HEK293 (cell line): ENCODE measurements around the gene UBE2V1.

Experiments
- BCL11B ChIP-seq: fragments of 450-650 bp; formaldehyde crosslinking; IDR thresholded peaks from 2 replicates; pipeline ENCODE4 v1.5.1; 2016; ENCODE audit warnings: low read depth, missing biosample characterization, missing genetic modification characterization
- ELK4 ChIP-seq: IDR thresholded peaks from 2 replicates; pipeline ENCODE4 v1.6.1; 2011; ENCODE audit warnings: mild to moderate bottlenecking, low read depth, low read length, borderline replicate concordance
- GFI1B ChIP-seq: fragments of 450-650 bp; formaldehyde crosslinking; IDR thresholded peaks from 2 replicates; pipeline ENCODE4 v1.5.1; 2016; ENCODE audit warnings: missing biosample characterization, missing genetic modification characterization
- HOXD13 ChIP-seq: sonication (generic); formaldehyde crosslinking; IDR thresholded peaks from 2 replicates; pipeline ENCODE4 v1.8.0; 2022; ENCODE audit warnings: missing genetic modification reagents, borderline replicate concordance
- KLF1 ChIP-seq: fragments of 450-650 bp; formaldehyde crosslinking; IDR thresholded peaks from 2 replicates; pipeline ENCODE4 v1.5.1; 2016; ENCODE audit warnings: missing biosample characterization, missing genetic modification characterization
- KLF16 ChIP-seq: fragments of 450-650 bp; formaldehyde crosslinking; IDR thresholded peaks from 2 replicates; pipeline ENCODE4 v1.5.1; 2017; ENCODE audit warnings: missing biosample characterization, missing genetic modification characterization
- MEIS1 ChIP-seq: sonication (generic); formaldehyde crosslinking; IDR thresholded peaks from 2 replicates; pipeline ENCODE4 v1.8.1; 2022; ENCODE audit warnings: missing genetic modification reagents, mild to moderate bottlenecking, borderline replicate concordance
- PRDM1 ChIP-seq: fragments of 450-650 bp; formaldehyde crosslinking; IDR thresholded peaks from 2 replicates; pipeline ENCODE4; 2016; ENCODE audit warnings: missing biosample characterization, missing genetic modification characterization
- SALL2 ChIP-seq: fragments of 450-650 bp; formaldehyde crosslinking; IDR thresholded peaks from 2 replicates; pipeline ENCODE4 v1.5.0; 2017; ENCODE audit warnings: missing biosample characterization, mild to moderate bottlenecking, missing genetic modification characterization, borderline replicate concordance
- SETDB1 ChIP-seq: IDR thresholded peaks from one replicate; pipeline ENCODE4 v1.6.1; 2017; ENCODE audit warnings: mild to moderate bottlenecking, low read length, moderate library complexity, mixed read lengths; ENCODE audit not compliant: insufficient read length
- YY2 ChIP-seq: fragments of 450-650 bp; formaldehyde crosslinking; IDR thresholded peaks from 2 replicates; pipeline ENCODE4 v1.5.1; 2016; ENCODE audit warnings: missing biosample characterization, missing genetic modification characterization
- ZBTB1 ChIP-seq: fragments of 450-650 bp; formaldehyde crosslinking; IDR thresholded peaks from 2 replicates; pipeline ENCODE4 v1.5.1; 2016; ENCODE audit warnings: missing biosample characterization, missing genetic modification characterization
- ZBTB7A ChIP-seq: fragments of 450-650 bp; formaldehyde crosslinking; IDR thresholded peaks from 2 replicates; pipeline ENCODE4 v1.5.1; 2016; ENCODE audit warnings: low read depth, missing biosample characterization, missing genetic modification characterization
- ZNF112 ChIP-seq: fragments of 450-650 bp; formaldehyde crosslinking; IDR thresholded peaks from 2 replicates; pipeline ENCODE4 v1.5.0; 2017; ENCODE audit warnings: missing biosample characterization, missing genetic modification characterization
- ZNF16 ChIP-seq: fragments of 450-650 bp; formaldehyde crosslinking; IDR thresholded peaks from 2 replicates; pipeline ENCODE4 v1.5.1; 2016; ENCODE audit warnings: low read depth, missing biosample characterization, missing genetic modification characterization
- ZNF175 ChIP-seq: fragments of 450-650 bp; formaldehyde crosslinking; IDR thresholded peaks from 2 replicates; pipeline ENCODE4 v1.5.1; 2016; ENCODE audit warnings: missing biosample characterization, missing genetic modification characterization
- ZNF184 ChIP-seq: fragments of 450-650 bp; IDR thresholded peaks from 2 replicates; pipeline ENCODE4 v1.5.1; 2018; ENCODE audit warnings: missing biosample characterization, mild to moderate bottlenecking, missing genetic modification characterization
- ZNF2 ChIP-seq: fragments of 450-650 bp; formaldehyde crosslinking; IDR thresholded peaks from 2 replicates; pipeline ENCODE4 v1.5.1; 2016; ENCODE audit warnings: missing biosample characterization, missing genetic modification characterization
- ZNF26 ChIP-seq: fragments of 450-650 bp; formaldehyde crosslinking; IDR thresholded peaks from 2 replicates; pipeline ENCODE4 v1.5.1; 2016; ENCODE audit warnings: missing biosample characterization, missing genetic modification characterization
- ZNF274 ChIP-seq, 2 experiments: fragments of 200-500 bp in 1 of 2; fragments of 450-650 bp in 1 of 2; sonication (Bioruptor generic) in 1 of 2; formaldehyde crosslinking in 1 of 2; IDR thresholded peaks; 2 replicates each; pipeline versions ENCODE4 v1.5.1 to v1.6.1; 2014 to 2016; ENCODE audit warnings: borderline replicate concordance in 1 of 2, inconsistent platforms in 1 of 2, low read length in 1 of 2, missing biosample characterization in 1 of 2, missing genetic modification characterization in 1 of 2
- ZNF335 ChIP-seq: fragments of 450-650 bp; formaldehyde crosslinking; conservative IDR thresholded peaks from 2 replicates; pipeline ENCODE4 v1.5.1; 2016; ENCODE audit warnings: missing biosample characterization, missing genetic modification characterization
- ZNF404 ChIP-seq: fragments of 450-650 bp; formaldehyde crosslinking; IDR thresholded peaks from 2 replicates; pipeline ENCODE4 v1.5.1; 2017; ENCODE audit warnings: missing biosample characterization, missing genetic modification characterization
- ZNF548 ChIP-seq: fragments of 450-650 bp; formaldehyde crosslinking; IDR thresholded peaks from 2 replicates; pipeline ENCODE4 v1.5.1; 2016; ENCODE audit warnings: missing biosample characterization, missing genetic modification characterization
- ZNF549 ChIP-seq: fragments of 450-650 bp; IDR thresholded peaks from 2 replicates; pipeline ENCODE4 v1.5.1; 2018; ENCODE audit warnings: missing biosample characterization, missing genetic modification characterization, mild to moderate bottlenecking, inconsistent platforms, moderate library complexity
- ZNF555 ChIP-seq: fragments of 450-650 bp; formaldehyde crosslinking; conservative IDR thresholded peaks from 2 replicates; pipeline ENCODE4 v1.5.1; 2017; ENCODE audit warnings: missing biosample characterization, mild to moderate bottlenecking, missing genetic modification characterization, inconsistent platforms
- ZNF610 ChIP-seq: fragments of 450-650 bp; formaldehyde crosslinking; IDR thresholded peaks from 2 replicates; pipeline ENCODE4 v1.5.1; 2016; ENCODE audit warnings: missing biosample characterization, missing genetic modification characterization, borderline replicate concordance
- ZNF626 ChIP-seq: fragments of 450-650 bp; sonication (Bioruptor Pico); formaldehyde crosslinking; IDR thresholded peaks from 2 replicates; pipeline ENCODE4 v1.5.1; 2018; ENCODE audit warnings: missing biosample characterization, missing genetic modification characterization, inconsistent platforms
- ZNF645 ChIP-seq: fragments of 450-650 bp; formaldehyde crosslinking; IDR thresholded peaks from 2 replicates; pipeline ENCODE4; 2016; ENCODE audit warnings: missing biosample characterization, missing genetic modification characterization
- ZNF792 ChIP-seq: fragments of 450-650 bp; formaldehyde crosslinking; IDR thresholded peaks from 2 replicates; pipeline ENCODE4 v1.5.1; 2016; ENCODE audit warnings: missing biosample characterization, missing genetic modification characterization
- TF ChIP-seq, protein P1 (sequence below): fragments of 450-650 bp; formaldehyde crosslinking; IDR thresholded peaks from 2 replicates; pipeline ENCODE4 v1.5.1; 2017; ENCODE audit warnings: missing biosample characterization, missing genetic modification characterization
- TF ChIP-seq, protein P2 (sequence below): fragments of 450-650 bp; formaldehyde crosslinking; conservative IDR thresholded peaks from 2 replicates; pipeline ENCODE4 v1.5.1; 2016; ENCODE audit warnings: low read depth, missing biosample characterization, missing genetic modification characterization

UBE2V1 gene

GRCh38 chr20:50115591-50116367, 2.8 kb upstream of the UBE2V1 start (continued):
- TF ChIP-seq YY2 (no peak; the same call in 1 of the 2 replicates), ZNF335 (tag by site-specific recombination) (peak; percentile 88), KLF1 (tag by site-specific recombination) (no peak), ZNF112 (tag by site-specific recombination) (no peak), PRDM1 (tag by site-specific recombination) (no peak), ZNF184 (tag by site-specific recombination) (no peak), ZNF274 (IDR thresholded peaks at IDR 0.05; ENCODE audit: low read length) (no peak), ZNF274 (tag by site-specific recombination; IDR thresholded peaks at IDR 0.05; ENCODE audit: borderline replicate concordance) (no peak), BCL11B (no peak), ZNF610 (tag by site-specific recombination) (0 out of 2 replicates have a peak, but pooled peaks have one; percentile 35), SETDB1 (no peak), GFI1B (tag by site-specific recombination) (no peak), ZNF645 (tag by site-specific recombination) (no peak), ZNF626 (tag by site-specific recombination) (no peak), ZNF792 (tag by site-specific recombination) (no peak), HOXD13 (CRISPR knock-in tag) (no peak), ZNF2 (tag by site-specific recombination) (no peak), ZNF555 (no peak), ZNF16 (tag by site-specific recombination) (no peak), SALL2 (tag by site-specific recombination) (no peak), KLF16 (tag by site-specific recombination) (no peak; the same call in 1 of the 2 replicates), ZBTB7A (tag by site-specific recombination) (no peak), ZNF175 (tag by site-specific recombination) (no peak), MEIS1 (no peak), ZNF404 (tag by site-specific recombination) (no peak), ZBTB1 (tag by site-specific recombination) (no peak), ELK4 (no peak), ZNF549 (tag by site-specific recombination) (no peak), ZNF548 (tag by site-specific recombination) (no peak), ZNF26 (tag by site-specific recombination) (no peak)
- TF ChIP-seq, protein P1, sequence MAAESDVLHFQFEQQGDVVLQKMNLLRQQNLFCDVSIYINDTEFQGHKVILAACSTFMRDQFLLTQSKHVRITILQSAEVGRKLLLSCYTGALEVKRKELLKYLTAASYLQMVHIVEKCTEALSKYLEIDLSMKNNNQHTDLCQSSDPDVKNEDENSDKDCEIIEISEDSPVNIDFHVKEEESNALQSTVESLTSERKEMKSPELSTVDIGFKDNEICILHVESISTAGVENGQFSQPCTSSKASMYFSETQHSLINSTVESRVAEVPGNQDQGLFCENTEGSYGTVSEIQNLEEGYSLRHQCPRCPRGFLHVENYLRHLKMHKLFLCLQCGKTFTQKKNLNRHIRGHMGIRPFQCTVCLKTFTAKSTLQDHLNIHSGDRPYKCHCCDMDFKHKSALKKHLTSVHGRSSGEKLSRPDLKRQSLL, result peak; percentile 61
- TF ChIP-seq, protein P2, sequence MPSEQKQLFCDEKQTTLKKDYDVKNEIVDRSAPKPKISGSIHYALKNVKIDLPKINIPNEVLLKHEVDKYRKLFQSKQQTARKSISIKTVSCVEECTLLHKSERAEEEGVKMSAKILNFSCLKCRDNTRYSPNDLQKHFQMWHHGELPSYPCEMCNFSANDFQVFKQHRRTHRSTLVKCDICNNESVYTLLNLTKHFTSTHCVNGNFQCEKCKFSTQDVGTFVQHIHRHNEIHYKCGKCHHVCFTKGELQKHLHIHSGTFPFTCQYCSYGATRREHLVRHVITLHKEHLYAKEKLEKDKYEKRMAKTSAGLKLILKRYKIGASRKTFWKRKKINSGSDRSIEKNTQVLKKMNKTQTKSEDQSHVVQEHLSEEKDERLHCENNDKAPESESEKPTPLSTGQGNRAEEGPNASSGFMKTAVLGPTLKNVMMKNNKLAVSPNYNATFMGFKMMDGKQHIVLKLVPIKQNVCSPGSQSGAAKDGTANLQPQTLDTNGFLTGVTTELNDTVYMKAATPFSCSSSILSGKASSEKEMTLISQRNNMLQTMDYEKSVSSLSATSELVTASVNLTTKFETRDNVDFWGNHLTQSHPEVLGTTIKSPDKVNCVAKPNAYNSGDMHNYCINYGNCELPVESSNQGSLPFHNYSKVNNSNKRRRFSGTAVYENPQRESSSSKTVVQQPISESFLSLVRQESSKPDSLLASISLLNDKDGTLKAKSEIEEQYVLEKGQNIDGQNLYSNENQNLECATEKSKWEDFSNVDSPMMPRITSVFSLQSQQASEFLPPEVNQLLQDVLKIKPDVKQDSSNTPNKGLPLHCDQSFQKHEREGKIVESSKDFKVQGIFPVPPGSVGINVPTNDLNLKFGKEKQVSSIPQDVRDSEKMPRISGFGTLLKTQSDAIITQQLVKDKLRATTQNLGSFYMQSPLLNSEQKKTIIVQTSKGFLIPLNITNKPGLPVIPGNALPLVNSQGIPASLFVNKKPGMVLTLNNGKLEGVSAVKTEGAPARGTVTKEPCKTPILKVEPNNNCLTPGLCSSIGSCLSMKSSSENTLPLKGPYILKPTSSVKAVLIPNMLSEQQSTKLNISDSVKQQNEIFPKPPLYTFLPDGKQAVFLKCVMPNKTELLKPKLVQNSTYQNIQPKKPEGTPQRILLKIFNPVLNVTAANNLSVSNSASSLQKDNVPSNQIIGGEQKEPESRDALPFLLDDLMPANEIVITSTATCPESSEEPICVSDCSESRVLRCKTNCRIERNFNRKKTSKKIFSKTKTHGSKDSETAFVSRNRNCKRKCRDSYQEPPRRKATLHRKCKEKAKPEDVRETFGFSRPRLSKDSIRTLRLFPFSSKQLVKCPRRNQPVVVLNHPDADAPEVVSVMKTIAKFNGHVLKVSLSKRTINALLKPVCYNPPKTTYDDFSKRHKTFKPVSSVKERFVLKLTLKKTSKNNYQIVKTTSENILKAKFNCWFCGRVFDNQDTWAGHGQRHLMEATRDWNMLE, result peak; percentile 72
